GM21825 (cell line): ENCODE results near the gene GJA3.

Experiments
- ATAC-seq: cut with Tn5 transposase; IDR thresholded peaks from one replicate; pipeline ENCODE4 v1.9.1; 2021; ENCODE audit warnings: mild to moderate bottlenecking, moderate library complexity; ENCODE audit not compliant: unreplicated experiment

The GJA3 gene

GRCh38 chr13:20130652-20131051, 30.2 kb downstream of the GJA3 start:
- ATAC-seq = no peak

DNA sequence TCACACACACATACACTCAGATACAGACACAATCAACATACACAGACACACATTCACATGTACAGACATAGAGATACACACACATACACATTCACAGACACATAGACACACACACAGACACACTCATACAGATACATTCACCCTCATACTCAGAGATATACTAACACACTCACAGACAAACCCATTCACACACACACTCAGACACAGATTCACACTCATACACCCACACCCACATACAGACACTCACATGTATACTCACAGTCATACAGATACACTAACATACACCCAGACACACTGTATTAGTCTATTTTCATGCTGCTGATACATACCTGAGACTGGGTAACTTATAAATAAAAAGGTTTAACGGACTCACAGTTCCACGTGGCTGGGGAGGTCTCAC, 30.8 kb downstream of the GJA3 start:
- ATAC-seq = no peak

- ATAC-seq = no peak
Observed at GRCh38 chr13:20129076-20129475, 31.8 kb downstream of the GJA3 start.

- peak; percentile 29 for ATAC-seq
Observed at GRCh38 chr13:20128459-20128931, 32.4 kb downstream of the GJA3 start.

GRCh38 chr13:20127562-20128458, 33.0 kb downstream of the GJA3 start:
- ATAC-seq = peak; percentile 75

DNA sequence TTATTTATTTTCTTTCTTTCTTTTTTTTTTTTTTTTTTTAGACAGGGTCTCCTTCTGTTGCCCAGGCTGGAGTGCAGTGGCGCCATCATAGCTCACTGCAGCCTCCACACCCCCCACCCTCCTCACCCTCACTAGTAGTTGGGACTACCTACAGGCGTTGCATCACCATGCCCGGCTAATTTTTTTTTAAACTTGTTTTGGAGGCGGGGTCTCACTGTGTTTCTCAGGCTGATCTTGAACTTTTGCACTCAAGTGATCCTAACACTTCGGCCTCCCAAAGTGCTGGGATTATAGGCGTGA, 33.6 kb downstream of the GJA3 start:
- ATAC-seq = peak; percentile 17

- no peak for ATAC-seq
Observed at GRCh38 chr13:20126541-20127261, 34.2 kb downstream of the GJA3 start.

GRCh38 chr13:20125783-20126165, 35.1 kb downstream of the GJA3 start:
- ATAC-seq = no peak

- no peak for ATAC-seq
Observed at GRCh38 chr13:20125129-20125782, 35.6 kb downstream of the GJA3 start.

- ATAC-seq = no peak
Observed at GRCh38 chr13:20124303-20124702, 36.5 kb downstream of the GJA3 start.

- no peak for ATAC-seq
Observed at GRCh38 chr13:20121159-20121525, 39.7 kb downstream of the GJA3 start.

- ATAC-seq = no peak
Observed at GRCh38 chr13:20119960-20120359, 40.9 kb downstream of the GJA3 start.

DNA sequence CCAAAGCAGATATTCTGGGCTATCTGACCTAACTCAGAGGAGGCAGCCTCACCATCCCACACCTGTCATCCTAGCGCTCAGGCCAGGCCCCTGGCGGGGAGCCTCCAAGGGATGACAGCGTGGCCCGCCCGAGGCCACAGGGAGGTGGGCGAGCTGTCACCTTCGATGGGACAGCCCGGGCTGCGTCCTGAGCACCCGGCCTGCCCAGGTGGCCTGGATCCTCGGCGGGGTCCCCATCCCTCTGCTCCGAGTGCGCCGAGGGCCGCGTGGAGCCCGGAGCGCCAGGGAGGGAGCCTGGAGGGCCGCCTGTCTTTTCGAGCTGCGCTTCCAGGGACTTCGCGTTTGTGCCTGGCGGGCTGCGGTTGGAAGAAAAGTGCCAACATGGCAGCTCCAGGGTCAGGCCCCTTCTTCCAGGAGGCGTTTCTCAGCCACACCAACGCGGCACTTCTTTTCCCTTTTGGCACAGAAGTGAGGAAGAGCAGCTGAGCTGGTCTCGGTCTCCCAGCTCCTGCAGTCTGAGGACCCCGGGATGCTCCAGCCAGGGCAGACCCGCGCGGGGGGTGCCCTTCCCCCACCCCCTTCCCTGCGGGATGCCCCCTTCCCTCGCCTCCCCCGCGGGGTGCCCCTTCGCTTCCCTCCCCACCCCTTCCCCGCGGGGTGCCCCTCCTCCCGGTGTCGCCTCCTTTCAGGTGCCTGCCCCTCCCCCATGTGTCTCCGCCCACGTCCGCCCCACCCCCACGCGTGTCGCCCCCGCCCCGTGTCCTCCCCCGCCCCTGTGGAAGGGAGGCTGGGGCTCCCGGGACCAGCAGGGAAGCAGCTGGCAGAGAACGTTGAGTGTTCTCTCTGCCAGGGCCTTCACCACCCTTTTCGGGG, 42.3 kb downstream of the GJA3 start:
- ATAC-seq = no peak

DNA sequence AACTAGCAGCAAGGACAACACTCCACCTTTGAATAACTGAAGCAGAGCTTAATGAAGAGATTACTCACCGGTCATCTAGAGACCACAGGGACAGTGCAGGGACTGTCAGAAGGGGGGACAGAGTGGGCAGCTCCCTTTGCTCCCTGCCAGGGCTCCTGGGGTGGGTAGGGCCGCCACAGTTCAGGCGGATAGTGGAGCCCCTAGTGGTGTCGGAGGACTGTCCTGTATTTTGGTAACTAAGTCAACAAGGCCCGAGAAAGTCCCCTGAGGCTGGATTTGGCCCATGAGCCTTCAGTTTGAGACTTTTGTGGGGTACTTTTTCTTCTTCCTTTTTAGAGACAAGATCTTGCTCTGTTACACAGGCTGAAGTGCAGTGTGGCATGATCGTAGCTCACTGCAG, 44.6 kb downstream of the GJA3 start:
- no peak for ATAC-seq

DNA sequence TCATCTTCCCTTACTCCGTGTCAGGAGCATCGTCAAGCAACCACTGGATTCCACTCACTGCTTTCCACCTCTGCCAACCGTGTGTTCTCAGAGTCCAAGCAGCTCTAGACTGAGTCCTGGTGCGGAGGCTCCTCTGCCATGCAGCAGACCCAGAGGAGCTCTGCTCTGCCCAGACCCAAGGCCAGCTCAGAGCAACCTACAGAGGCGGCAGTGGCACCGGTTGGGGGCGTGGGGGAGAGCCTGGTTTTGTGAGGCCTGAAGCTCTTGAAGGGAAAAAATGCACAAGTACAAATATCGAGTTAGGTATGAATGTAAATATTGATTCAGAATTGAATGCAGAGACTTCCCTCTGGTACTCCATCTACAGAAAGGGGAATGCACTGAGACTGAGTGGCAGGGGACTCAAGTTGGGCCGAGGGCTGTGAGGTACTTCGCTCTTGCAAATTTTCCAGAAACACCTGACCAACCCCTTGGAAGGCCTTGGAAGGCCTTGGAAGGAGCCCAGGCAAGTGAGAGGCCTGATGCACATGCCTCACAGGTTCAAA, 46.7 kb downstream of the GJA3 start:
- no peak for ATAC-seq

DNA sequence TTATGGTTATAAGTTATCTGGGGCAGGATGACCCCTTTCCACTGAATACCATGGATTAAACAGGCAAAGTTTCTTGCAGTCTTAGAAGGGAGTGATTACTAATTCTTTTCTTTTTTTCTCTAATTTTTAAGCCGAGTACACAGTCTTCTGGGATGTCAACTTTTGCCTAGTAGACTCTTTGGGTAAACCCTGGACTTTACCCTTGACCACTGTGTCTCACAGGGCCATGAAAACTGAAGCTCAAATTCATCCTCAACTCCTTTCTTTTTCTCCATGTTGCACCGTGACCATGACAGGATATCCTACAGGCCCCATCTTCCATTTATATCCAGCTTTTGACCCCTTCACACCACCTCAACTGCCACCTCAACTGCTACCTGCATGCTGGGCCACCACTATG, 51.8 kb downstream of the GJA3 start:
- no peak for ATAC-seq

GRCh38 chr13:20106742-20107141, 54.1 kb downstream of the GJA3 start:
- no peak for ATAC-seq

GRCh38 chr13:20105161-20105689, 55.6 kb downstream of the GJA3 start:
- no peak for ATAC-seq

- no peak for ATAC-seq
Observed at GRCh38 chr13:20102525-20103180, 58.2 kb downstream of the GJA3 start.
